Neuron (in vitro differentiated cells): ENCODE measurements around the gene RFT1.

Source experiments
- H2AFZ ChIP-seq: one replicate; pipeline ENCODE4 v1.6.1; 2013; ENCODE audit warnings: low read depth, mild to moderate bottlenecking, inconsistent platforms, low read length, moderate library complexity
- H3K27me3 ChIP-seq: one replicate; pipeline ENCODE4 v1.6.1; 2013; ENCODE audit warnings: low read length; ENCODE audit not compliant: insufficient read depth
- H3K36me3 ChIP-seq: one replicate; pipeline ENCODE4 v1.6.1; 2013; ENCODE audit warnings: low read length; ENCODE audit not compliant: insufficient read depth
- H3K4me1 ChIP-seq: one replicate; pipeline ENCODE4 v1.6.1; 2013; ENCODE audit warnings: low read length; ENCODE audit not compliant: insufficient read depth
- H3K4me3 ChIP-seq: 2 replicates; pipeline ENCODE4 v1.5.1; 2013; ENCODE audit warnings: mild to moderate bottlenecking, low read length, moderate library complexity
- H3K9me3 ChIP-seq: one replicate; pipeline ENCODE4 v1.6.1; 2013; ENCODE audit warnings: low read length

RFT1 gene

GRCh38 chr3:53140847-53141845 is 10.9 kb upstream of the RFT1 start:
- H2AFZ ChIP-seq = no peak overlapping the region
- no peak overlapping the region for H3K4me3 ChIP-seq
- H3K9me3 ChIP-seq = no peaks in the 10 kb centered on the region
- no peaks in the 10 kb centered on the region for H3K4me1 ChIP-seq
- H3K36me3 ChIP-seq = no peaks in the 10 kb centered on the region
- H3K27me3 ChIP-seq = peaks cover 11% of the 10 kb centered on the region

GRCh38 chr3:53139906-53140846 is 9.9 kb upstream of the RFT1 start:
- H3K9me3 ChIP-seq = no peaks in the 10 kb centered on the region
- H3K4me3 ChIP-seq = no peak overlapping the region
- H3K4me1 ChIP-seq = no peaks in the 10 kb centered on the region
- H2AFZ ChIP-seq = no peak overlapping the region
- peaks cover 11% of the 10 kb centered on the region for H3K27me3 ChIP-seq
- no peaks in the 10 kb centered on the region for H3K36me3 ChIP-seq

GRCh38 chr3:53137835-53138446 is 7.7 kb upstream of the RFT1 start:
- Histone ChIP-seq H3K4me1 (no peaks in the 10 kb centered on the region), H3K36me3 (no peaks in the 10 kb centered on the region), H3K4me3 (no peak overlapping the region), H2AFZ (no peak overlapping the region), H3K9me3 (no peaks in the 10 kb centered on the region), H3K27me3 (peaks cover 6% of the 10 kb centered on the region)

- H3K36me3 ChIP-seq = no peaks in the 10 kb centered on the region
- no peaks in the 10 kb centered on the region for H3K9me3 ChIP-seq
- peaks cover 6% of the 10 kb centered on the region for H3K27me3 ChIP-seq
- no peak overlapping the region for H3K4me3 ChIP-seq
- H2AFZ ChIP-seq = no peak overlapping the region
- H3K4me1 ChIP-seq = no peaks in the 10 kb centered on the region
Measured at GRCh38 chr3:53137221-53137620, 7.0 kb upstream of the RFT1 start.

- Histone ChIP-seq H3K4me1 (peaks cover 6% of the 10 kb centered on the region), H3K4me3 (no peak overlapping the region), H2AFZ (no peak overlapping the region), H3K36me3 (no peaks in the 10 kb centered on the region), H3K9me3 (no peaks in the 10 kb centered on the region), H3K27me3 (peaks cover 4% of the 10 kb centered on the region)
Measured at GRCh38 chr3:53134631-53135232, 4.5 kb upstream of the RFT1 start.

- H3K4me1 ChIP-seq = peaks cover 13% of the 10 kb centered on the region
- no peaks in the 10 kb centered on the region for H3K9me3 ChIP-seq
- H3K36me3 ChIP-seq = no peaks in the 10 kb centered on the region
- peaks cover 4% of the 10 kb centered on the region for H3K27me3 ChIP-seq
- no peak overlapping the region for H3K4me3 ChIP-seq
- no peak overlapping the region for H2AFZ ChIP-seq
Measured at GRCh38 chr3:53132347-53132746, 2.1 kb upstream of the RFT1 start.

GRCh38 chr3:53131096-53131495 is 861 bp upstream of the RFT1 start:
- H3K27me3 ChIP-seq = peaks cover 2% of the 10 kb centered on the region
- H3K9me3 ChIP-seq = no peaks in the 10 kb centered on the region
- peaks cover 13% of the 10 kb centered on the region for H3K4me1 ChIP-seq
- peak overlapping the region; percentile 65 for H2AFZ ChIP-seq
- peak overlapping the region; percentile 67 for H3K4me3 ChIP-seq
- H3K36me3 ChIP-seq = peaks cover 2% of the 10 kb centered on the region

GRCh38 chr3:53129344-53129743 is 891 bp downstream of the RFT1 start:
- H3K4me1 ChIP-seq = peaks cover 13% of the 10 kb centered on the region
- H2AFZ ChIP-seq = no peak overlapping the region
- H3K9me3 ChIP-seq = no peaks in the 10 kb centered on the region
- H3K27me3 ChIP-seq = peaks cover 2% of the 10 kb centered on the region
- peak overlapping the region; percentile 67 for H3K4me3 ChIP-seq
- peaks cover 17% of the 10 kb centered on the region for H3K36me3 ChIP-seq

GRCh38 chr3:53126601-53127000 is 3.6 kb downstream of the RFT1 start:
- H3K27me3 ChIP-seq = no peaks in the 10 kb centered on the region
- H3K4me1 ChIP-seq = peaks cover 13% of the 10 kb centered on the region
- peaks cover 38% of the 10 kb centered on the region for H3K36me3 ChIP-seq

GRCh38 chr3:53123953-53124352 is 6.3 kb downstream of the RFT1 start:
- peaks cover 64% of the 10 kb centered on the region for H3K36me3 ChIP-seq
- H3K4me3 ChIP-seq = no peak overlapping the region
- H3K4me1 ChIP-seq = no peaks in the 10 kb centered on the region
- no peaks in the 10 kb centered on the region for H3K27me3 ChIP-seq
- H3K9me3 ChIP-seq = no peaks in the 10 kb centered on the region
- H2AFZ ChIP-seq = no peak overlapping the region

More at GRCh38 chr3:53126601-53127000, 3.6 kb downstream of the RFT1 start:
- Histone ChIP-seq H3K4me3 (no peak overlapping the region), H3K9me3 (no peaks in the 10 kb centered on the region), H2AFZ (no peak overlapping the region)

GRCh38 chr3:53123510-53123909 is 6.7 kb downstream of the RFT1 start:
- H2AFZ ChIP-seq = no peak overlapping the region
- H3K9me3 ChIP-seq = no peaks in the 10 kb centered on the region
- H3K4me1 ChIP-seq = no peaks in the 10 kb centered on the region
- H3K27me3 ChIP-seq = no peaks in the 10 kb centered on the region
- H3K4me3 ChIP-seq = no peak overlapping the region
- H3K36me3 ChIP-seq = peaks cover 67% of the 10 kb centered on the region

GRCh38 chr3:53122933-53123305 is 7.3 kb downstream of the RFT1 start:
- Histone ChIP-seq H3K4me1 (no peaks in the 10 kb centered on the region), H2AFZ (no peak overlapping the region), H3K27me3 (no peaks in the 10 kb centered on the region), H3K9me3 (no peaks in the 10 kb centered on the region), H3K4me3 (no peak overlapping the region), H3K36me3 (peaks cover 73% of the 10 kb centered on the region)
